ENCODE data around the gene VSIG1. TPM values are rescaled to one million over a fixed set of nuclear protein-coding genes. Genes with fewer than 3 reads are reported as not detected.

VSIG1 gene
- total RNA-seq (2021; ENCODE audit: unreplicated experiment): 0.07 TPM
- 0.03 and 0.19 TPM in 2 replicates for polyA plus RNA-seq (2012)
- percentile 14 among the genes with signal in this experiment for Bru-seq, nascent RNA
- BruChase-seq, experiment 1, labeled RNA remaining after a 6-hour chase: percentile 19 among the genes with signal in this experiment
- BruChase-seq, experiment 2, labeled RNA remaining after a 2-hour chase: percentile 10 among the genes with signal in this experiment
- long read RNA-seq: 0 reads

DNA sequence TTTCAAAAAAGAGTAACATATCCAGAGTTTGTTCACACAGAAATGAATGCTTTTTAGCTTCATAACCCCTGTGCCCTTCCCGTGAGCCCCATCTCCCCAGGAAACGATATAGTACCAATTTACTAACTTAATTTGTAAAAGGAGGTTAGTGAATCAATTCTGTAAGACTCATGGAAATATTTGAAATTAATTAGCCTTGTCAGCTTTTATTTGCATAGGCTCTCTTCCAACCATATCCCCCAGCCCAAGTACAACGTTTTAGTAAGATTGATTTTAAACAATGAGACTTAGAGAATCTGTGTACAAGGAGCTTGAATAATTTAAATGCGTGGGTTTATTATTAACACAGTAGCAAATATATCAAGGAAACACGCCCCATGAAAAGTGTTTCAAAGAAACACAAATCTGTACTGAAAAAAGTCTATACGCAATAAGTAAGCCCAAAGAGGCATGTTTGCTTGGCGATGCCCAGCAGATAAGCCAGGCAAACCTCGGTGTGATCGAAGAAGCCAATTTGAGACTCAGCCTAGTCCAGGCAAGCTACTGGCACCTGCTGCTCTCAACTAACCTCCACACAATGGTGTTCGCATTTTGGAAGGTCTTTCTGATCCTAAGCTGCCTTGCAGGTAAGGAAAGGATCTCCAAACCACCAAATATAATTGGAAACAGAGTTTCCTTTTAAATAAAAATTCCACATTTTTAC is at the start of gene VSIG1:
Gene VSIG1 (plus strand): TSS at position 512 of the 703 bp plus-strand sequence. CDS start 66 bp downstream, at position 578.
- Histone ChIP-seq H4K20me1 (ENCODE audit: insufficient read depth) (no peaks in the 10 kb centered on the region), H3K9me2 (ENCODE audit: insufficient read depth) (no peaks in the 10 kb centered on the region), H3K4me1 (ENCODE audit: control insufficient read depth in 1 of 2, insufficient read depth in 2 of 2, low read length in 2 of 2) (no peaks in the 10 kb centered on the region), H2AFZ (ENCODE audit: low read depth, low read length, poor library complexity, severe bottlenecking) (no peak within 1 kb of the TSS), H3K4me3 (replicated peaks in 1 of 2; ENCODE audit: low read depth in 1 of 2, low read length in 2 of 2) (no peak within 1 kb of the TSS), H3K9ac (ENCODE audit: low read length) (no peak within 1 kb of the TSS), H3K27me3 (ENCODE audit: insufficient read depth, low read length) (no peaks in the 10 kb centered on the region), H3K36me3 (ENCODE audit: control insufficient read depth in 1 of 2, insufficient read depth in 2 of 2, low read length in 2 of 2) (no peaks in the 10 kb centered on the region), H3K9me3 (ENCODE audit: control insufficient read depth in 1 of 2, insufficient read depth in 1 of 2, low read depth in 1 of 2, low read length in 2 of 2) (no peaks in the 10 kb centered on the region), H3K79me2 (ENCODE audit: insufficient read depth, low read length) (no peaks in the 10 kb centered on the region), H3K4me2 (ENCODE audit: low read length) (no peak within 1 kb of the TSS), H3K27ac (ENCODE audit: low read depth, low read length) (no peak within 1 kb of the TSS)
- RAD21 ChIA-PET (ENCODE audit: low non-redundant PET in 1 of 2, low total read pairs in 2 of 2, uncharacterized antibody in 2 of 2, unreplicated experiment in 2 of 2): no interaction called here
- BruUV-seq (replicated peaks): no TSS peak
- POLR2A ChIA-PET: no interaction called here
- TF ChIP-seq EZH2phosphoT487 (IDR thresholded peaks at IDR 0.05; ENCODE audit: borderline replicate concordance) (no peak), ELF1 (IDR thresholded peaks at IDR 0.05; ENCODE audit: borderline replicate concordance, low read depth) (no peak), SIN3A (IDR thresholded peaks at IDR 0.05; ENCODE audit: low read depth) (no peak)
- intact Hi-C loops (cut with micrococcal nuclease): no loop called here
- no peak for ATAC-seq
- no peak for DNase-seq (ENCODE audit: low read depth, low spot score)
- CTCF ChIA-PET: no interaction called here

GRCh38 chrX:107996124-107996523 is 48.7 kb upstream of the VSIG1 start:
- POLR2A ChIA-PET: no interaction called here
- no peak for DNase-seq (ENCODE audit: low read depth, low spot score)

More at GRCh38 chrX:107996124-107996523, 48.7 kb upstream of the VSIG1 start:
- H3K27me3 ChIP-seq (ENCODE audit: insufficient read depth, low read length): no peaks in the 10 kb centered on the region
- no peaks in the 10 kb centered on the region for H3K79me2 ChIP-seq (ENCODE audit: insufficient read depth, low read length)
- CTCF ChIA-PET: no interaction called here
- H3K27ac ChIP-seq (ENCODE audit: low read depth, low read length): no peak overlapping the region
- H3K9me2 ChIP-seq (ENCODE audit: insufficient read depth): no peaks in the 10 kb centered on the region
- no peak overlapping the region for H3K4me2 ChIP-seq (ENCODE audit: low read length)
- ATAC-seq: no peak
- RAD21 ChIA-PET (ENCODE audit: low non-redundant PET in 1 of 2, low total read pairs in 2 of 2, uncharacterized antibody in 2 of 2, unreplicated experiment in 2 of 2): no interaction called here
- H3K36me3 ChIP-seq (ENCODE audit: control insufficient read depth in 1 of 2, insufficient read depth in 2 of 2, low read length in 2 of 2): no peaks in the 10 kb centered on the region
- H4K20me1 ChIP-seq (ENCODE audit: insufficient read depth): no peaks in the 10 kb centered on the region
- peaks cover 0 to 2% of the 10 kb centered on the region in 2 experiments; a peak in 1 of 4 replicates for H3K4me1 ChIP-seq (ENCODE audit: control insufficient read depth in 1 of 2, insufficient read depth in 2 of 2, low read length in 2 of 2)
- H3K9me3 ChIP-seq (ENCODE audit: control insufficient read depth in 1 of 2, insufficient read depth in 1 of 2, low read depth in 1 of 2, low read length in 2 of 2): no peaks in the 10 kb centered on the region
- no peak overlapping the region for H3K9ac ChIP-seq (ENCODE audit: low read length)
- TF ChIP-seq ZBTB33 (IDR thresholded peaks at IDR 0.05; ENCODE audit: extremely low read depth, insufficient replicate concordance, low read length): no peak
- no peak overlapping the region for H3K4me3 ChIP-seq (replicated peaks in 1 of 2; ENCODE audit: low read depth in 1 of 2, low read length in 2 of 2)
- no TSS peak for BruUV-seq (replicated peaks)
- intact Hi-C loops (cut with micrococcal nuclease): no loop called here
- no peak overlapping the region for H2AFZ ChIP-seq (ENCODE audit: low read depth, low read length, poor library complexity, severe bottlenecking)

All from HCT116 (cell line).